K562 (cell line): ENCODE results near the gene MEP1B. TPM values are rescaled to one million over a fixed set of nuclear protein-coding genes. Genes with fewer than 3 reads are reported as not detected.

Experiments used
- ATAC-seq: fragments of 200-7000 bp; cut with Tn5 transposase; 3 replicates; pipeline ENCODE4 v1.9.1; 2020; ENCODE audit warnings: moderate library complexity
- BruUV-seq: library from RNA; stranded (reverse); fragments of 400-500 nt; replicated peaks from 2 replicates; lab custom pipeline; 2021; lab: Mats Ljungman, UMichigan
- CTCF ChIA-PET: fragments of 300-600 bp; formaldehyde crosslinking; extraction: SDS; loops from one replicate; lab custom pipeline; 2021; ENCODE audit warnings: low intra/inter-chr PET ratio; lab: Yijun Ruan, JAX
- POLR2A ChIA-PET: fragments of 300-600, 350-650 bp; sonication (Branson Sonifier 250); formaldehyde crosslinking; extraction: SDS; loops from one replicate; lab custom pipeline; 2021; ENCODE audit warnings: antibody characterized with exemption, inconsistent platforms; lab: Yijun Ruan, JAX
- DNase-seq, 4 experiments: peaks; one replicate each; pipeline versions ENCODE4 v3.0.0 to v3.0.0-alpha.2; 2011 to 2018; ENCODE audit warnings: low spot score in 3 of 4, mixed read lengths in 3 of 4; ENCODE audit errors: extremely low read depth in 1 of 4
- FAIRE-seq: peaks from 2 replicates; lab custom pipeline; 2011; peaks lifted over from hg19 to GRCh38; lab: Jason Lieb, UNC
- H2AFZ ChIP-seq: 2 replicates; pipeline ENCODE4 v1.6.0; 2011; ENCODE audit warnings: low read depth, low read length, control low read depth, inconsistent platforms
- H3K27ac ChIP-seq: fragments of 200-600 bp; 3 replicates; pipeline ENCODE4 v1.8.0; 2011; ENCODE audit warnings: low read depth, mild to moderate bottlenecking, control low read depth, inconsistent platforms, low read length, moderate library complexity, mixed read lengths; ENCODE audit errors: extremely low read depth
- H3K27me3 ChIP-seq, 2 experiments: fragments of 300-600 bp in 1 of 2; 2 replicates in 1 of 2; 3 replicates in 1 of 2; pipeline versions ENCODE4 v1.6.0 to v1.8.0; 2011; ENCODE audit warnings: inconsistent platforms in 2 of 2, low read length in 2 of 2, mild to moderate bottlenecking in 1 of 2, mixed read lengths in 1 of 2, moderate library complexity in 1 of 2; ENCODE audit not compliant: control insufficient read depth in 2 of 2, insufficient read depth in 2 of 2
- H3K36me3 ChIP-seq: fragments of 300-600 bp; 3 replicates; pipeline ENCODE4 v1.8.0; 2011; ENCODE audit warnings: mild to moderate bottlenecking, low read length, inconsistent platforms; ENCODE audit not compliant: control insufficient read depth, insufficient read depth
- H3K4me1 ChIP-seq, 2 experiments: fragments of 200-600 bp in 1 of 2; replicated peaks in 1 of 2; 2 replicates in 1 of 2; 3 replicates in 1 of 2; pipeline versions ENCODE4 v1.5.1 to v1.8.0; 2011; ENCODE audit warnings: inconsistent platforms in 2 of 2, low read length in 2 of 2, mild to moderate bottlenecking in 1 of 2, mixed read lengths in 1 of 2, moderate library complexity in 1 of 2; ENCODE audit not compliant: control insufficient read depth in 2 of 2, insufficient read depth in 2 of 2
- H3K4me2 ChIP-seq: 2 replicates; pipeline ENCODE4 v1.6.1; 2011; ENCODE audit warnings: low read length, control low read depth, inconsistent platforms, mixed read lengths; ENCODE audit not compliant: insufficient read depth
- H3K4me3 ChIP-seq: fragments of 200-600 bp; sonication (generic), shearing (Covaris generic); 2 replicates; pipeline ENCODE4 v1.5.1; 2016; ENCODE audit warnings: control low read depth, inconsistent platforms
- H3K79me2 ChIP-seq: fragments of 200-600 bp; 3 replicates; pipeline ENCODE4 v1.8.0; 2011; ENCODE audit warnings: low read length, inconsistent platforms; ENCODE audit not compliant: control insufficient read depth, insufficient read depth
- H3K9ac ChIP-seq, 2 experiments: 2 replicates each; pipeline versions ENCODE4 v1.6.0 to v1.6.1; 2011; ENCODE audit warnings: low read depth in 2 of 2, low read length in 2 of 2, control low read depth in 1 of 2, inconsistent platforms in 1 of 2, mild to moderate bottlenecking in 1 of 2, mixed read lengths in 1 of 2; ENCODE audit not compliant: insufficient read depth in 1 of 2
- H3K9me1 ChIP-seq: one replicate; pipeline ENCODE4 v1.6.0; 2011; ENCODE audit warnings: inconsistent platforms, mild to moderate bottlenecking, low read length, moderate library complexity; ENCODE audit not compliant: control insufficient read depth, insufficient read depth
- H3K9me3 ChIP-seq: replicated peaks from 2 replicates; pipeline ENCODE4 v1.5.1; 2011; ENCODE audit warnings: low read depth, low read length, inconsistent platforms; ENCODE audit not compliant: control insufficient read depth, insufficient read depth
- H4K20me1 ChIP-seq: replicated peaks from 2 replicates; pipeline ENCODE4 v1.6.1; 2011; ENCODE audit warnings: low read length, inconsistent platforms, mixed read lengths; ENCODE audit not compliant: control insufficient read depth, insufficient read depth
- CBFA2T2 ChIP-seq: fragments of 450-650 bp; conservative IDR thresholded peaks from 2 replicates; pipeline ENCODE4 v1.6.1; 2017; ENCODE audit warnings: mild to moderate bottlenecking
- CHCHD3 ChIP-seq: fragments of 250-450 bp; sonication (Bioruptor Pico); IDR thresholded peaks from 2 replicates; pipeline ENCODE4 v2.1.2; 2022; ENCODE audit warnings: mild to moderate bottlenecking
- DACH1 ChIP-seq: fragments of 450-650 bp; IDR thresholded peaks from 2 replicates; pipeline ENCODE4 v1.6.1; 2018; ENCODE audit not compliant: partially characterized antibody
- DMBX1 ChIP-seq: fragments of 250-450 bp; sonication (Bioruptor Pico); IDR thresholded peaks from 2 replicates; pipeline ENCODE4 v1.8.0; 2022; ENCODE audit warnings: inconsistent platforms, mild to moderate bottlenecking, moderate library complexity, borderline replicate concordance
- KLF1 ChIP-seq: fragments of 450-650 bp; IDR thresholded peaks from 2 replicates; pipeline ENCODE4 v1.6.1; 2016; ENCODE audit warnings: missing genetic modification characterization, missing compliant biosample characterization
- LCOR ChIP-seq: sonication (generic); formaldehyde crosslinking; IDR thresholded peaks from 2 replicates; pipeline ENCODE4 v1.8.0; 2022; ENCODE audit warnings: mild to moderate bottlenecking, missing genetic modification reagents
- POLR2B ChIP-seq: fragments of 450-650 bp; IDR thresholded peaks from 2 replicates; pipeline ENCODE4 v1.6.1; 2018; ENCODE audit warnings: low read depth; ENCODE audit not compliant: partially characterized antibody
- RBM17 ChIP-seq: fragments of 200-400 bp; formaldehyde crosslinking; IDR thresholded peaks from 2 replicates; pipeline ENCODE4 v1.6.1; 2017; ENCODE audit warnings: low read depth, mild to moderate bottlenecking, low read length, borderline replicate concordance
- RFX5 ChIP-seq: IDR thresholded peaks from 2 replicates; pipeline ENCODE4 v1.6.1; 2011; ENCODE audit warnings: low read depth, mild to moderate bottlenecking, improper control_type of control experiment, low read length
- WGBS: fragments of 100-300 bp; shearing (Covaris generic); methylation state at CpG from one replicate; pipeline ENCODE4 v1.1.6; 2016; ENCODE audit warnings: low coverage, mixed read lengths; ENCODE audit not compliant: insufficient coverage; ENCODE audit errors: missing lambda C conversion rate; 5-methylcytosine and 5-hydroxymethylcytosine counted together
- in situ Hi-C: fragments of 300-500 bp; cut with MboI; formaldehyde crosslinking; loops from 4 replicates; pipeline ENCODE4 v1.15.0; 2018; ENCODE audit warnings: inconsistent platforms, mixed read lengths
- intact Hi-C: fragments of 100-400 bp; cut with micrococcal nuclease; formaldehyde crosslinking; loops from 2 replicates; pipeline ENCODE4 v1.14.2; 2022
- polyA plus RNA-seq, 8 experiments: library from polyadenylated mRNA; depleted of rRNA in 4 of 8; stranded (reverse) in 5 of 8; unstranded in 3 of 8; fragments of >200 nt; fragmentation: Nextera tagmentation in 2 of 8; fragmentation: Illumina TruSeq in 1 of 8; extraction: Ambion mirVana in 2 of 8; extraction: Trizol in 1 of 8; gene quantifications; 2 replicates each; pipeline versions ENCODE4 v1.2.1 to v1.2.3, GENCODE V29; 2011 to 2014; ENCODE audit warnings: inconsistent platforms in 1 of 8, missing spikeins in 1 of 8
- total RNA-seq, 7 experiments: library from RNA; depleted of rRNA in 6 of 7; stranded (reverse); fragments of >200 nt in 6 of 7; fragmentation: Illumina TruSeq in 2 of 7; extraction: Trizol in 2 of 7; gene quantifications; 2 replicates each; pipeline versions ENCODE4 v1.2.1 to v1.2.3, GENCODE V29; 2011 to 2021; ENCODE audit warnings: low replicate concordance in 1 of 7
- TF ChIP-seq, protein P1 (sequence below): IDR thresholded peaks from 2 replicates; pipeline ENCODE4 v1.6.1; 2012; ENCODE audit warnings: low read depth, low read length, improper control_type of control experiment, borderline replicate concordance
- TF ChIP-seq, protein P2 (sequence below): sonication (generic); formaldehyde crosslinking; IDR thresholded peaks from 2 replicates; pipeline ENCODE4 v1.8.0; 2022; ENCODE audit warnings: mild to moderate bottlenecking, missing genetic modification reagents
- TF ChIP-seq, protein P3 (sequence below): fragments of 450-650 bp; IDR thresholded peaks from 2 replicates; pipeline ENCODE4 v1.6.1; 2016; ENCODE audit warnings: mild to moderate bottlenecking

Gene MEP1B
- total and polyA plus RNA-seq, 9 of the 15 experiments (the other 6 are each of a cell fraction or from before 2014, with no cell fraction given): 0.03 to 0.11 TPM; not detected in 7

DNA sequence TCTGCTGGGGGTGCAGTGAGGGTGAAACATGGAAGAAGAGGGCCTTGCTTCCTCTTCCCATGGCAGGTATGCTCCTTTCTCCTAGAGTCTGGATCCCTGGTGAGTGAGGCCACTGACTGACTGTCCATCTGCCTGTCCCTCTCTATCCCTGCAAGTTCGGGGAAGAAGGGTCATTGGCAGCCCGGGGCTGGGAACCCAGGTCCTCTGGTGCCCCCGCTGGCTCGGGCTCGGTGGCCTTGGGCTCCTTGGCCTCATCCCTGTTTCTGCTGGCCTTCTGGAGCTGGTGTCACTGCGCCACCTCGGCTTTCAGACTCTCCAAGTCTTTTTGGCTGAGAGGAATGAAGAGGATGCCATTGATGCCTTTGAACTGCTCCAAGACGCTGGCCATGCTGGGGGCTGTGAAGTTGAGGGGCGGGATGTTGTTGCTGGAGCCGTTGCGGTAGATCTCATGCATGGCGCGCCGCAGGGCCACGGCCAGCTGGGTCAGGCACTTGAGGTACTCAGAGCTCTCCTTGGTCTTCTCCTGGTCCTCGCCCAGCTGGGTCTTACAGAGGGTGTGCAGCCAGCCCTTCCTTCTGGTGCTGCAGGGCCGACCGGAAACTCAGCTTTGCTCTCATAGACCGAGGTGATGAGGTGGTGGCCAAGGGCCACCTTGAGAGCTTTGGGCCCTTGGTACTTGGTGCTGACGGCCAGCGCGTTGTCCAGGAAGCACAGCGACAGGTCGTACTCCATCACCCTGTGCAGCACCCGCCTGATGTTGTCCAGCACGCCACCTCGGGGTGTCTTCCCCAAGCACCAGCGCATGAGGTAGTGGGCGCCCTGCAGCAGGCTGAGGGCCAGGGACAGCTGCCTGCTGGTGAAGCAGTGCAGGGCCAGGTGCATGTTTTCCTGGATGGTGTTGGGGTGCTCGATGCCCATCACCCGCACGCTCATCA, 6.3 kb downstream of the MEP1B start:
- no peaks in the 10 kb centered on the region for H3K79me2 ChIP-seq
- FAIRE-seq (no peak), DNase-seq (no peak), ATAC-seq (no peak; the same call in 2 of the 3 replicates)
- ChIA-PET CTCF (no interaction called here), POLR2A (interaction anchor here (0.6 kb wide), 1 partner anchor 1959 kb away, joined by 4 read pairs; no protein-coding TSS in a partner anchor)
- H4K20me1 ChIP-seq: no peaks in the 10 kb centered on the region
- H3K9me3 ChIP-seq: no peaks in the 10 kb centered on the region
- H3K36me3 ChIP-seq: no peaks in the 10 kb centered on the region
- H3K9me1 ChIP-seq: no peaks in the 10 kb centered on the region
- H3K9ac ChIP-seq: no peak overlapping the region
- TF ChIP-seq, protein P1, sequence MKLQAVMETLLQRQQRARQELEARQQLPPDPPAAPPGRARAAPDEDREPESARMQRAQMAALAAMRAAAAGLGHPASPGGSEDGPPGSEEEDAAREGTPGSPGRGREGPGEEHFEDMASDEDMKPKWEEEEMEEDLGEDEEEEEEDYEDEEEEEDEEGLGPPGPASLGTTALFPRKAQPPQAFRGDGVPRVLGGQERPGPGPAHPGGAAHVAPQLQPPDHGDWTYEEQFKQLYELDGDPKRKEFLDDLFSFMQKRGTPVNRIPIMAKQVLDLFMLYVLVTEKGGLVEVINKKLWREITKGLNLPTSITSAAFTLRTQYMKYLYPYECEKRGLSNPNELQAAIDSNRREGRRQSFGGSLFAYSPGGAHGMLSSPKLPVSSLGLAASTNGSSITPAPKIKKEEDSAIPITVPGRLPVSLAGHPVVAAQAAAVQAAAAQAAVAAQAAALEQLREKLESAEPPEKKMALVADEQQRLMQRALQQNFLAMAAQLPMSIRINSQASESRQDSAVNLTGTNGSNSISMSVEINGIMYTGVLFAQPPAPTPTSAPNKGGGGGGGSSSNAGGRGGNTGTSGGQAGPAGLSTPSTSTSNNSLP: no peak
- TF ChIP-seq, protein P2, sequence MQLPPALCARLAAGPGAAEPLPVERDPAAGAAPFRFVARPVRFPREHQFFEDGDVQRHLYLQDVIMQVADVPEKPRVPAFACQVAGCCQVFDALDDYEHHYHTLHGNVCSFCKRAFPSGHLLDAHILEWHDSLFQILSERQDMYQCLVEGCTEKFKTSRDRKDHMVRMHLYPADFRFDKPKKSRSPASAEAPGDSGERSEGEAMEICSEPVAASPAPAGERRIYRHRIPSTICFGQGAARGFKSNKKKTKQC (CRISPR knock-in tag): no peak
- TF ChIP-seq, protein P3, sequence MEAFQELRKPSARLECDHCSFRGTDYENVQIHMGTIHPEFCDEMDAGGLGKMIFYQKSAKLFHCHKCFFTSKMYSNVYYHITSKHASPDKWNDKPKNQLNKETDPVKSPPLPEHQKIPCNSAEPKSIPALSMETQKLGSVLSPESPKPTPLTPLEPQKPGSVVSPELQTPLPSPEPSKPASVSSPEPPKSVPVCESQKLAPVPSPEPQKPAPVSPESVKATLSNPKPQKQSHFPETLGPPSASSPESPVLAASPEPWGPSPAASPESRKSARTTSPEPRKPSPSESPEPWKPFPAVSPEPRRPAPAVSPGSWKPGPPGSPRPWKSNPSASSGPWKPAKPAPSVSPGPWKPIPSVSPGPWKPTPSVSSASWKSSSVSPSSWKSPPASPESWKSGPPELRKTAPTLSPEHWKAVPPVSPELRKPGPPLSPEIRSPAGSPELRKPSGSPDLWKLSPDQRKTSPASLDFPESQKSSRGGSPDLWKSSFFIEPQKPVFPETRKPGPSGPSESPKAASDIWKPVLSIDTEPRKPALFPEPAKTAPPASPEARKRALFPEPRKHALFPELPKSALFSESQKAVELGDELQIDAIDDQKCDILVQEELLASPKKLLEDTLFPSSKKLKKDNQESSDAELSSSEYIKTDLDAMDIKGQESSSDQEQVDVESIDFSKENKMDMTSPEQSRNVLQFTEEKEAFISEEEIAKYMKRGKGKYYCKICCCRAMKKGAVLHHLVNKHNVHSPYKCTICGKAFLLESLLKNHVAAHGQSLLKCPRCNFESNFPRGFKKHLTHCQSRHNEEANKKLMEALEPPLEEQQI: no peak
- TF ChIP-seq DACH1 (no peak), RFX5 (no peak), CHCHD3 (CRISPR knock-in tag) (no peak), RBM17 (no peak), DMBX1 (CRISPR knock-in tag) (no peak), LCOR (CRISPR knock-in tag) (no peak), POLR2B (no peak), KLF1 (tag) (no peak), CBFA2T2 (no peak)
- intact Hi-C loops (no loop called here), in situ Hi-C loops (no loop called here)
- H3K4me1 ChIP-seq: no peaks in the 10 kb centered on the region
- under 1% methylated on average over 32 of the region's 32 CpGs for WGBS
- H3K4me3 ChIP-seq: no peak overlapping the region
- H3K4me2 ChIP-seq: no peak overlapping the region
- no TSS peak for BruUV-seq
- H3K27ac ChIP-seq: no peak overlapping the region
- no peak overlapping the region for H2AFZ ChIP-seq
- peaks cover 0 to 5% of the 10 kb centered on the region in 2 experiments; a peak in 1 of 5 replicates for H3K27me3 ChIP-seq
